ENCODE measurements around the gene TMEM151A. TPM values are rescaled to one million over a fixed set of nuclear protein-coding genes. Genes with fewer than 3 reads are reported as not detected.

The TMEM151A gene
- total RNA-seq, 1 experiment from 2014 or later: 1.5 TPM

- Histone ChIP-seq H3K4me3 (ENCODE audit: low read depth, low read length, poor library complexity, severe bottlenecking) (no peak overlapping the region), H3K9me3 (ENCODE audit: low read depth, low read length, poor library complexity, severe bottlenecking) (no peaks in the 10 kb centered on the region), H3K4me1 (ENCODE audit: insufficient read depth, low read length, poor library complexity, severe bottlenecking) (peaks cover 31% of the 10 kb centered on the region), H3K27ac (ENCODE audit: low read depth, low read length, poor library complexity, severe bottlenecking) (no peak overlapping the region), H3K36me3 (ENCODE audit: insufficient read depth, low read length, poor library complexity, severe bottlenecking) (peaks cover 16% of the 10 kb centered on the region), H3K27me3 (replicated peaks; ENCODE audit: insufficient read depth, low read depth, low read length, poor library complexity) (no peaks in the 10 kb centered on the region)
- ChIA-PET CTCF (no interaction called here), POLR2A (ENCODE audit: low non-redundant PET) (no interaction called here)
- DNase-seq (ENCODE audit: low spot score): no peak
- intact Hi-C loops (cut with micrococcal nuclease; ENCODE audit: unreplicated experiment): no loop called here
- no TSS peak for BruUV-seq (replicated peaks)
- no peak for TF ChIP-seq EZH2 (IDR thresholded peaks at IDR 0.05; ENCODE audit: borderline replicate concordance, low read depth, low read length, poor library complexity, severe bottlenecking)
- no peak for TF ChIP-seq CTCF (conservative IDR thresholded peaks at IDR 0.05; ENCODE audit: low read depth, low read length)
These were observed 49.2 kb downstream of the TMEM151A start for GRCh38 chr11:66340596-66341501.

GRCh38 chr11:66341502-66342126 lies 49.9 kb downstream of the TMEM151A start:
- H3K4me1 ChIP-seq (ENCODE audit: insufficient read depth, low read length, poor library complexity, severe bottlenecking): peaks cover 31% of the 10 kb centered on the region
- ChIA-PET POLR2A (ENCODE audit: low non-redundant PET) (no interaction called here), CTCF (no interaction called here)
- BruUV-seq (replicated peaks): no TSS peak
- no peaks in the 10 kb centered on the region for H3K27me3 ChIP-seq (replicated peaks; ENCODE audit: insufficient read depth, low read depth, low read length, poor library complexity)
- no peaks in the 10 kb centered on the region for H3K9me3 ChIP-seq (ENCODE audit: low read depth, low read length, poor library complexity, severe bottlenecking)
- no peak overlapping the region for H3K4me3 ChIP-seq (ENCODE audit: low read depth, low read length, poor library complexity, severe bottlenecking)
- H3K36me3 ChIP-seq (ENCODE audit: insufficient read depth, low read length, poor library complexity, severe bottlenecking): peaks cover 16% of the 10 kb centered on the region
- H3K27ac ChIP-seq (ENCODE audit: low read depth, low read length, poor library complexity, severe bottlenecking): no peak overlapping the region
- intact Hi-C loops (cut with micrococcal nuclease; ENCODE audit: unreplicated experiment): no loop called here
- TF ChIP-seq EZH2 (IDR thresholded peaks at IDR 0.05; ENCODE audit: borderline replicate concordance, low read depth, low read length, poor library complexity, severe bottlenecking) (no peak), CTCF (conservative IDR thresholded peaks at IDR 0.05; ENCODE audit: low read depth, low read length) (no peak)
- no peak for DNase-seq (ENCODE audit: low spot score)

- intact Hi-C loops (cut with micrococcal nuclease; ENCODE audit: unreplicated experiment): no loop called here
- no peaks in the 10 kb centered on the region for H3K9me3 ChIP-seq (ENCODE audit: low read depth, low read length, poor library complexity, severe bottlenecking)
- no peak for TF ChIP-seq EZH2 (IDR thresholded peaks at IDR 0.05; ENCODE audit: borderline replicate concordance, low read depth, low read length, poor library complexity, severe bottlenecking)
- TF ChIP-seq CTCF (conservative IDR thresholded peaks at IDR 0.05; ENCODE audit: low read depth, low read length): no peak
- no peak overlapping the region for H3K4me3 ChIP-seq (ENCODE audit: low read depth, low read length, poor library complexity, severe bottlenecking)
- ChIA-PET CTCF (interaction anchor here (1.2 kb wide), 1 partner anchor 31 kb away, joined by 4 read pairs; no protein-coding TSS in a partner anchor), POLR2A (ENCODE audit: low non-redundant PET) (no interaction called here)
- peaks cover 24% of the 10 kb centered on the region for H3K4me1 ChIP-seq (ENCODE audit: insufficient read depth, low read length, poor library complexity, severe bottlenecking)
- no peaks in the 10 kb centered on the region for H3K27me3 ChIP-seq (replicated peaks; ENCODE audit: insufficient read depth, low read depth, low read length, poor library complexity)
- no peak overlapping the region for H3K27ac ChIP-seq (ENCODE audit: low read depth, low read length, poor library complexity, severe bottlenecking)
- DNase-seq (ENCODE audit: low spot score): no peak
- H3K36me3 ChIP-seq (ENCODE audit: insufficient read depth, low read length, poor library complexity, severe bottlenecking): peaks cover 9% of the 10 kb centered on the region
- BruUV-seq (replicated peaks): no TSS peak
These were observed 51.5 kb downstream of the TMEM151A start for GRCh38 chr11:66343176-66343575.

All from A673 (cell line).